ENCODE measurements around the gene CCL3. TPM values are rescaled to one million over a fixed set of nuclear protein-coding genes. Genes with fewer than 3 reads are reported as not detected.

The CCL3 gene
- total RNA-seq, 1 donor, result 0.36 TPM

- H3K79me2 ChIP-seq (ENCODE audit: insufficient read depth, low read length), result no peaks in the 10 kb centered on the region
- H3K4me3 ChIP-seq (ENCODE audit: insufficient read depth, low read length), result no peak overlapping the region
- DNase-seq (ENCODE audit: insufficient read length, low spot score, missing footprints), result no peak
- peaks cover 3% of the 10 kb centered on the region for H3K9me3 ChIP-seq (ENCODE audit: low read depth, low read length)
- H4K20me1 ChIP-seq (ENCODE audit: insufficient read depth, low read length), result no peaks in the 10 kb centered on the region
- TF ChIP-seq, protein P1, sequence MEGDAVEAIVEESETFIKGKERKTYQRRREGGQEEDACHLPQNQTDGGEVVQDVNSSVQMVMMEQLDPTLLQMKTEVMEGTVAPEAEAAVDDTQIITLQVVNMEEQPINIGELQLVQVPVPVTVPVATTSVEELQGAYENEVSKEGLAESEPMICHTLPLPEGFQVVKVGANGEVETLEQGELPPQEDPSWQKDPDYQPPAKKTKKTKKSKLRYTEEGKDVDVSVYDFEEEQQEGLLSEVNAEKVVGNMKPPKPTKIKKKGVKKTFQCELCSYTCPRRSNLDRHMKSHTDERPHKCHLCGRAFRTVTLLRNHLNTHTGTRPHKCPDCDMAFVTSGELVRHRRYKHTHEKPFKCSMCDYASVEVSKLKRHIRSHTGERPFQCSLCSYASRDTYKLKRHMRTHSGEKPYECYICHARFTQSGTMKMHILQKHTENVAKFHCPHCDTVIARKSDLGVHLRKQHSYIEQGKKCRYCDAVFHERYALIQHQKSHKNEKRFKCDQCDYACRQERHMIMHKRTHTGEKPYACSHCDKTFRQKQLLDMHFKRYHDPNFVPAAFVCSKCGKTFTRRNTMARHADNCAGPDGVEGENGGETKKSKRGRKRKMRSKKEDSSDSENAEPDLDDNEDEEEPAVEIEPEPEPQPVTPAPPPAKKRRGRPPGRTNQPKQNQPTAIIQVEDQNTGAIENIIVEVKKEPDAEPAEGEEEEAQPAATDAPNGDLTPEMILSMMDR (IDR thresholded peaks at IDR 0.05; ENCODE audit: extremely low read depth, low read depth, low read length), result no peak
- H2AFZ ChIP-seq (ENCODE audit: low read length), result no peak overlapping the region
- H3K27ac ChIP-seq (ENCODE audit: low read depth, low read length), result no peak overlapping the region
- H3K4me1 ChIP-seq (ENCODE audit: insufficient read depth, low read length), result no peaks in the 10 kb centered on the region
- H3K27me3 ChIP-seq (ENCODE audit: insufficient read depth, low read length), result no peaks in the 10 kb centered on the region
- no peaks in the 10 kb centered on the region for H3K36me3 ChIP-seq (ENCODE audit: insufficient read depth, low read length)
- H3K4me2 ChIP-seq (ENCODE audit: insufficient read depth, low read length), result no peak overlapping the region
Measured at GRCh38 chr17:36130346-36130745, 40.4 kb upstream of the CCL3 start.

DNA sequence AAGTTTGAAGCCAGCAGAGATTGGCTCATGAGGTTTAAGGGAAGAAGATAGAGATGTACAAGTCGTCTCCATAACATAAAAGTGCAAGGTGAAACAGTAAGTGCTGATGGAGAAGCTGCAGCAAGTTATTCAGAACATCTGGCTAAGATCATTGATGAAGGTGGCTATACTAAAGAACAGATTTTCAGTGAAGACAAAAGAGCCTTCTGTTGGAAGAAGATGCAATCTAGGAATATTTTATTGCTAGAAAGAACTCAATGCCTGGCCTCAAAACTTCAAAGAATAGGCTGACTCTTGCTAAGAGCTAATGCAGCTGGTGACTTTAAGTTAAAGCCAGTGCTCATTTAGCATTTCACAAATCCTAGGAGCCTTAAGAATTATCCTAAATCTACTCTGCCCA is 39.7 kb upstream of the CCL3 start:
- no peaks in the 10 kb centered on the region for H3K27me3 ChIP-seq (ENCODE audit: insufficient read depth, low read length)
- no peaks in the 10 kb centered on the region for H4K20me1 ChIP-seq (ENCODE audit: insufficient read depth, low read length)
- H3K4me3 ChIP-seq (ENCODE audit: insufficient read depth, low read length), result no peak overlapping the region
- H3K4me1 ChIP-seq (ENCODE audit: insufficient read depth, low read length), result no peaks in the 10 kb centered on the region
- H3K27ac ChIP-seq (ENCODE audit: low read depth, low read length), result no peak overlapping the region
- TF ChIP-seq, protein P1 (IDR thresholded peaks at IDR 0.05; ENCODE audit: extremely low read depth, low read depth, low read length), result no peak
- peaks cover 8% of the 10 kb centered on the region for H3K9me3 ChIP-seq (ENCODE audit: low read depth, low read length)
- no peak overlapping the region for H2AFZ ChIP-seq (ENCODE audit: low read length)
- H3K79me2 ChIP-seq (ENCODE audit: insufficient read depth, low read length), result no peaks in the 10 kb centered on the region
- H3K36me3 ChIP-seq (ENCODE audit: insufficient read depth, low read length), result no peaks in the 10 kb centered on the region
- H3K4me2 ChIP-seq (ENCODE audit: insufficient read depth, low read length), result no peak overlapping the region
- DNase-seq (ENCODE audit: insufficient read length, low spot score, missing footprints), result no peak

GRCh38 chr17:36128411-36128978 is 38.6 kb upstream of the CCL3 start:
- DNase-seq (ENCODE audit: insufficient read length, low spot score, missing footprints), result no peak
- Histone ChIP-seq H2AFZ (ENCODE audit: low read length) (no peak overlapping the region), H3K27ac (ENCODE audit: low read depth, low read length) (no peak overlapping the region), H3K36me3 (ENCODE audit: insufficient read depth, low read length) (no peaks in the 10 kb centered on the region), H3K9me3 (ENCODE audit: low read depth, low read length) (peaks cover 8% of the 10 kb centered on the region), H3K4me2 (ENCODE audit: insufficient read depth, low read length) (no peak overlapping the region), H3K4me3 (ENCODE audit: insufficient read depth, low read length) (no peak overlapping the region), H3K4me1 (ENCODE audit: insufficient read depth, low read length) (no peaks in the 10 kb centered on the region), H3K79me2 (ENCODE audit: insufficient read depth, low read length) (no peaks in the 10 kb centered on the region), H4K20me1 (ENCODE audit: insufficient read depth, low read length) (no peaks in the 10 kb centered on the region), H3K27me3 (ENCODE audit: insufficient read depth, low read length) (no peaks in the 10 kb centered on the region)
- TF ChIP-seq, protein P1 (IDR thresholded peaks at IDR 0.05; ENCODE audit: extremely low read depth, low read depth, low read length), result no peak

DNA sequence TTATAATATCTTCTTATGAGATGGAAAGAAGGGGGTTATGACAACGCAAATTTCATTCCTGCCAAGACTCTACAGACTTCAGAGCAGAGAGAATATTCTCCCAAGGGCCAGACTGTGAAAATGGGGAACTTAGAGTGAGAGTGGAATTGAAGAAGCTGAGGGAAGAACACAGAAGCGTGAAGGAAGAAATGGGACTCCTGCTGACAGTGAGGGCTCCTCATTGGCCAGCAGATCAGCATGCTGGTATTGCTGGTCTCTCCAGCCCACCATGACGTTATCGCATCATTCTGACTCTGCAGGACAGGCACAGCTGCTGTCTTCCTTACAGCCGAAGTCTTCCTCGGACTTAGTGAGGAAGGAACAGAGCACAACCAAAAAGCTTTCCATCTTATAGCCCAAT is 38.0 kb upstream of the CCL3 start:
- H4K20me1 ChIP-seq (ENCODE audit: insufficient read depth, low read length), result no peaks in the 10 kb centered on the region
- no peaks in the 10 kb centered on the region for H3K36me3 ChIP-seq (ENCODE audit: insufficient read depth, low read length)
- H3K9me3 ChIP-seq (ENCODE audit: low read depth, low read length), result peaks cover 8% of the 10 kb centered on the region
- no peaks in the 10 kb centered on the region for H3K4me1 ChIP-seq (ENCODE audit: insufficient read depth, low read length)
- no peaks in the 10 kb centered on the region for H3K27me3 ChIP-seq (ENCODE audit: insufficient read depth, low read length)
- no peak overlapping the region for H3K4me2 ChIP-seq (ENCODE audit: insufficient read depth, low read length)
- H3K79me2 ChIP-seq (ENCODE audit: insufficient read depth, low read length), result no peaks in the 10 kb centered on the region
- TF ChIP-seq, protein P1 (IDR thresholded peaks at IDR 0.05; ENCODE audit: extremely low read depth, low read depth, low read length), result no peak
- H3K27ac ChIP-seq (ENCODE audit: low read depth, low read length), result no peak overlapping the region
- no peak overlapping the region for H2AFZ ChIP-seq (ENCODE audit: low read length)
- no peak overlapping the region for H3K4me3 ChIP-seq (ENCODE audit: insufficient read depth, low read length)
- no peak for DNase-seq (ENCODE audit: insufficient read length, low spot score, missing footprints)

All from osteoblast (primary cell).